ENCODE results near the gene OR52N2.

OR52N2 gene

DNA sequence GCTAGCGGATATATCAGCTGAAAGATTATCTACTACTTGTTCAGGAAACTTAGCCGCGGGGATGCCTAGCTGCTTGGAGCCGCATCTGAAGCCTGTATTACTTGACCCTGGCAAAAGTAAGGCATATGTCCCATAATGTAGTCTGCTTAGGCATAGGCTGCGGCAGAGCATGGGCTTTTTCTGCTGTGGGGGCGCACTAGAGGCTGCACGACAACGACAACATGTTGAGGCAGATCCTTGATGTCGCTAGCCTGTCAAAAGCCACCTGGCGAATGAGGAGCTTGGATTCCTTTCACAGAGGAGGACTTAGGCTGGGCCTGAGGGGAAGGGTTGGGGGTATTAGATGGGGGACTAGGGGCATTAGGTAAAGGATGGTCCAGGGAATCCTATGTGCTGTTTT, 1.1 kb upstream of the OR52N2 start:
- no peak for DNase-seq (ENCODE audit: low read depth, low spot score)
- no peak overlapping the region for H3K4me3 ChIP-seq (ENCODE audit: low read depth, low read length)
- POLR2A ChIA-PET, result no interaction called here
- CTCF ChIA-PET, result interaction anchor here (0.8 to 2.1 kb wide), 6 partner anchors 14 to 436 kb away, joined by 3 to 11 read pairs (median 4); no protein-coding TSS in a partner anchor
- TF ChIP-seq, protein P1, sequence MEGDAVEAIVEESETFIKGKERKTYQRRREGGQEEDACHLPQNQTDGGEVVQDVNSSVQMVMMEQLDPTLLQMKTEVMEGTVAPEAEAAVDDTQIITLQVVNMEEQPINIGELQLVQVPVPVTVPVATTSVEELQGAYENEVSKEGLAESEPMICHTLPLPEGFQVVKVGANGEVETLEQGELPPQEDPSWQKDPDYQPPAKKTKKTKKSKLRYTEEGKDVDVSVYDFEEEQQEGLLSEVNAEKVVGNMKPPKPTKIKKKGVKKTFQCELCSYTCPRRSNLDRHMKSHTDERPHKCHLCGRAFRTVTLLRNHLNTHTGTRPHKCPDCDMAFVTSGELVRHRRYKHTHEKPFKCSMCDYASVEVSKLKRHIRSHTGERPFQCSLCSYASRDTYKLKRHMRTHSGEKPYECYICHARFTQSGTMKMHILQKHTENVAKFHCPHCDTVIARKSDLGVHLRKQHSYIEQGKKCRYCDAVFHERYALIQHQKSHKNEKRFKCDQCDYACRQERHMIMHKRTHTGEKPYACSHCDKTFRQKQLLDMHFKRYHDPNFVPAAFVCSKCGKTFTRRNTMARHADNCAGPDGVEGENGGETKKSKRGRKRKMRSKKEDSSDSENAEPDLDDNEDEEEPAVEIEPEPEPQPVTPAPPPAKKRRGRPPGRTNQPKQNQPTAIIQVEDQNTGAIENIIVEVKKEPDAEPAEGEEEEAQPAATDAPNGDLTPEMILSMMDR (IDR thresholded peaks at IDR 0.05; ENCODE audit: insufficient read depth, low read length, missing control alignments), result no peak

DNA sequence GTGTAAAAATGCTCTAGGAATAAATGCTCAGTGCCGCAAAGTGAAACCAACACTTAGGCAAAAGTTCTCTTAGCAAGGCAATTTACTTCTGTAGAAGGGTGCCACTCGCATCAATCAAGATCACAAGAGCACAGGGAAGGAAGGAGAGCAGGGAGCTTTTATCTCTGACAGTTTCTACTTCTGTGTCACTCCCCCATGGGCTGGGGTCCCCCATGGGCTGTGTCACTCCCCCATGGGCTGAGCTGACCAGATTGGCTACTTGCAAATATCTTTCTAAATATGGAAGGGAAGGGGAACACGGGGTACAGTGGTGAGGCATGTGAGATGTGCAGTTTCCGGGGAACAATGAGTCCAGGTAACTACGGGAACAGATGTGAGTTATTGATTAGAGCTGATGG, 397 bp downstream of the OR52N2 start:
- no peak for DNase-seq (ENCODE audit: low read depth, low spot score)
- TF ChIP-seq, protein P1 (IDR thresholded peaks at IDR 0.05; ENCODE audit: insufficient read depth, low read length, missing control alignments), result no peak
- ChIA-PET CTCF (interaction anchor here (0.6 to 3.1 kb wide), 4 partner anchors 210 to 429 kb away, joined by 3 to 30 read pairs (median 4); no protein-coding TSS in a partner anchor), POLR2A (interaction anchor here (0.7 kb wide), 1 partner anchor 373 kb away, joined by 3 read pairs; no protein-coding TSS in a partner anchor)
- H3K4me3 ChIP-seq (ENCODE audit: low read depth, low read length), result peak overlapping the region; percentile 64

DNA sequence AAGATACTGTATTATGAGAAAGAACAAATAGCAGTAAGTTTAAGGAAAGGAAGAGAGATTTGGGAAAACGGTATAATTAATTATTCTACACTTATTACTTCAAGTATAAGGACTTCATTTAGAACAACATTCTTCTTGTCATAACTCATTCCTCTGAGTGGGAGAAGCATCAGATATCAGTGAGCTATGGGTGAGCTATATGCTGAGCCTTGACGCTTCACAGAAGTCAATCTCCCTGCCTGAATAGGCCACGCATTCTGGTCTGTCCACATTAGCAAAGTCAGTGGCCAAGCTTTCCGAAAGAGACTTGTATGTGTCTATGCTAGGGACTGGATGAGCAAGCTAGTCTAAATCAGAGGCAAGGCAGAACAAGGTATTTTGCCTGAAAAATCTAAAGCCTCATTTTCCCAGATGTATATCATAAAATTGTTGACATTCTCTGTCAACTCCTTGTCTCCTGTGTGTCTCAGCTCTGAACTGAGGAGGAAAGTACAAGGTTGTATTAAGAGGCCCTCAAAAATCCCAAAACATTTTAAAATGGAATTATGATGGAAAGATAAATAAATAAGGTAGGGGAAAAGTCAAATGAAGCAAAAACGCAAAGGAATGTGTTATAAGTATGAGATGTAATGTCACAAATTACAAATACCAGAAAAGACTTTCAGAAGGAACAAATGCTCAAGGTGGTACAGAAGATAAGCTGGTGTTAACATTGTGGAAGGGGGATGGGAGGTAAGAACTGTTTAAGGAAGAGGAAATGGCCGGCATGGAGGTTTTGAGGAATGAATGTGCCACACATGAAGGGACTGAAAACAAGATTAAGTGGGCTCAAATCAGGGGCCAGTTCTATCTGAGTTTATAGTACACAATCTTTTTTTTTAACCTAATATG, 1.4 kb downstream of the OR52N2 start:
- no peak for DNase-seq (ENCODE audit: low read depth, low spot score)
- ChIA-PET CTCF (interaction anchor here (0.6 to 3.1 kb wide), 5 partner anchors 211 to 680 kb away, joined by 3 to 30 read pairs (median 4); no protein-coding TSS in a partner anchor), POLR2A (interaction anchor here (0.7 kb wide), 1 partner anchor 374 kb away, joined by 3 read pairs; no protein-coding TSS in a partner anchor)
- H3K4me3 ChIP-seq (ENCODE audit: low read depth, low read length), result no peak overlapping the region
- TF ChIP-seq, protein P1 (IDR thresholded peaks at IDR 0.05; ENCODE audit: insufficient read depth, low read length, missing control alignments), result no peak

DNA sequence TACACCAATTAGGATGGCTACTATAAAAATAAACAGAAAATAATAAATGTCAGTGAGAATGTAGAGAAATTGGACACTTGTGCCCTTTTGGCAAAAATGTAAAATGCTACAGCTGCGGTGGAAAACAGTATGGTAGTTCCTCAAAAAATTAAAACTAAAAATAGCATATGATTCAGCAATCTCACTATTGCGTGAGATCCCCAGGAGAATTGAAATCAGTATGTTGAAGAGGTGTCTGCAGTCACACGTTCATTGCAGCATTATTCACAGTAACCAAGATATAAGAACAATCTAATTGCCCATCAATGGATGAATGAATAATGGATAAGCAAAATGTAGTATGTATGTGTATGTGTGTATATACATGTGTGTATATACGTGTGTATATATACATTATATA, 6.8 kb downstream of the OR52N2 start:
- ChIA-PET CTCF (no interaction called here), POLR2A (no interaction called here)
- no peak overlapping the region for H3K4me3 ChIP-seq (ENCODE audit: low read depth, low read length)
- TF ChIP-seq, protein P1 (IDR thresholded peaks at IDR 0.05; ENCODE audit: insufficient read depth, low read length, missing control alignments), result no peak
- no peak for DNase-seq (ENCODE audit: low read depth, low spot score)

DNA sequence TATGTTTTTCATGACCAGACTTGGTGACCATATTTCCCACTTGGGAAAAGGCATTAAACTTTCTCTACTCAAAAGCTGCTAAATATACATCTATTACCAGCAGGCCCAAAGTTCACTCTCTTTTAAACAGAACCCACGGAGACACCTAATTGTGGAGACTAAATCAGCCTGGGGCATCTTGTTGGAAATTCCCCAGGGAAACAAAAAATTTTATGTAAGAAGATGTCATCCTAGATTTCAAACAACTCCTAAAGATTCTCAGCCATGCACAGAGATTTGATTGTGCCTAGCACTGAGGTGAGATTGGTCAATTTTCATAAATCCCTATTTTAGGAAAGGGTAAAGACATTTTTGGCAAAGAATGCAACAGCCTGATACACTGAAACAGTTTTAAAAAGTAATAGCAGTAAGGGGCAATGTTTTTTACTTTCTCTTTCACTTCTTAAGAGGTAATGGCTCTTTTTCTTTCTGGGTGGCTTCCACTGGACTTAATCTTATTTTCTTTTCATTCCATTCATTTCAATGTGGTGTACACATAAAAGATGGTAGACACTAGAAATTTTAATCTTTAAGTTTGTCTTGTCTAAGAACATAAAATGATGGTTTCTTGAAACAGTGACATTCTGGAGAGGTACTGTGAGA, 9.6 kb downstream of the OR52N2 start:
- ChIA-PET CTCF (no interaction called here), POLR2A (no interaction called here)
- no peak for DNase-seq (ENCODE audit: low read depth, low spot score)
- TF ChIP-seq, protein P1 (IDR thresholded peaks at IDR 0.05; ENCODE audit: insufficient read depth, low read length, missing control alignments), result no peak
- no peak overlapping the region for H3K4me3 ChIP-seq (ENCODE audit: low read depth, low read length)
